ENCODE data around the gene LBHD2.

The LBHD2 gene

GRCh38 chr14:103068351-103069073 lies 15.5 kb upstream of the LBHD2 start:
- no peak for DNase-seq (ENCODE audit: low read depth)

GRCh38 chr14:103070263-103070885 lies 13.6 kb upstream of the LBHD2 start:
- DNase-seq (ENCODE audit: low read depth), result no peak

- no peak for DNase-seq (ENCODE audit: low read depth)
Observed at GRCh38 chr14:103070971-103071542, 13.0 kb upstream of the LBHD2 start.

GRCh38 chr14:103071544-103072251 lies 12.3 kb upstream of the LBHD2 start:
- DNase-seq (ENCODE audit: low read depth), result no peak

- no peak for DNase-seq (ENCODE audit: low read depth)
Observed at GRCh38 chr14:103072595-103073366, 11.2 kb upstream of the LBHD2 start.

GRCh38 chr14:103073367-103073875 lies 10.6 kb upstream of the LBHD2 start:
- DNase-seq (ENCODE audit: low read depth), result no peak

- no peak for DNase-seq (ENCODE audit: low read depth)
Observed at GRCh38 chr14:103073876-103074728, 9.9 kb upstream of the LBHD2 start.

GRCh38 chr14:103074729-103075367 lies 9.2 kb upstream of the LBHD2 start:
- DNase-seq (ENCODE audit: low read depth), result no peak

- peak; percentile 42 for DNase-seq (ENCODE audit: low read depth)
Observed at GRCh38 chr14:103078420-103078749, 5.6 kb upstream of the LBHD2 start.

- no peak for DNase-seq (ENCODE audit: low read depth)
Observed at GRCh38 chr14:103078860-103079587, 5.0 kb upstream of the LBHD2 start.

- no peak for DNase-seq (ENCODE audit: low read depth)
Observed at GRCh38 chr14:103081951-103082350, 2.1 kb upstream of the LBHD2 start.

GRCh38 chr14:103085106-103086091 lies 1.4 kb downstream of the LBHD2 start:
- no peak for DNase-seq (ENCODE audit: low read depth)

GRCh38 chr14:103086771-103087342 lies 2.8 kb downstream of the LBHD2 start:
- DNase-seq (ENCODE audit: low read depth), result no peak

- no peak for DNase-seq (ENCODE audit: low read depth)
Observed at GRCh38 chr14:103087343-103087835, 3.4 kb downstream of the LBHD2 start.

GRCh38 chr14:103088921-103089320 lies 4.9 kb downstream of the LBHD2 start:
- no peak for DNase-seq (ENCODE audit: low read depth)

- no peak for DNase-seq (ENCODE audit: low read depth)
Observed at GRCh38 chr14:103089386-103090335, 5.7 kb downstream of the LBHD2 start.

- DNase-seq (ENCODE audit: low read depth), result no peak
Observed at GRCh38 chr14:103090481-103091020, 6.5 kb downstream of the LBHD2 start.

Data from stimulated activated CD8-positive, alpha-beta memory T cell treated with anti-CD3 and anti-CD28 coated beads, Interleukin-12 subunit alpha, Interleukin-12 subunit beta, amount 100 ng/mL, for 4 hours (primary cell).